Adrenal gland (tissue), 12 donors: ENCODE data around the gene HPF1. TPM values are rescaled to one million over a fixed set of nuclear protein-coding genes. Genes with fewer than 3 reads are reported as not detected.

ENCODE experiments used
- DNase-seq, 7 donors: peaks; one replicate each; pipeline ENCODE4 v3.0.0-alpha.2; 2019 to 2020
- H3K27ac ChIP-seq, 5 donors: fragments of 200-600 bp; sonication (generic) in 4 of 5; 1 replicate in 3 of 5; 2 replicates in 2 of 5; pipeline versions ENCODE4 v1.5.1 to v1.8.0; 2016 to 2020; ENCODE audit warnings: mild to moderate bottlenecking in 1 of 5
- H3K27me3 ChIP-seq: fragments of 200-600 bp; 2 replicates; pipeline ENCODE4 v1.8.0; 2021
- H3K36me3 ChIP-seq, 2 donors: fragments of 200-600 bp; replicated peaks in 1 of 2; 1 replicate in 1 of 2; 2 replicates in 1 of 2; pipeline versions ENCODE4 v1.5.1 to v1.8.0; 2018 to 2022
- H3K4me1 ChIP-seq, 2 donors: fragments of 200-600 bp; replicated peaks in 1 of 2; 1 replicate in 1 of 2; 2 replicates in 1 of 2; pipeline versions ENCODE4 v1.5.1 to v1.8.0; 2018 to 2021
- H3K4me3 ChIP-seq, 4 donors: fragments of 200-600 bp; sonication (generic) in 3 of 4; one replicate each; pipeline ENCODE4 v1.5.1; 2016 to 2018
- H3K9me3 ChIP-seq, 3 donors: fragments of 200-600 bp; sonication (generic) in 1 of 3; replicated peaks in 1 of 3; 1 replicate in 2 of 3; 2 replicates in 1 of 3; pipeline versions ENCODE4 v1.5.1 to v1.8.0; 2016 to 2021
- CTCF ChIP-seq, 6 experiments: fragments of 450-650 bp in 4 of 6; fragments of 200-600 bp in 2 of 6; sonication (generic) in 1 of 6; IDR thresholded peaks; 1 replicate in 5 of 6; 2 replicates in 1 of 6; pipeline versions ENCODE4 v1.5.1 to v1.8.0; 2016 to 2021; ENCODE audit warnings: antibody characterized with exemption in 6 of 6, mild to moderate bottlenecking in 2 of 6, moderate library complexity in 1 of 6
- POLR2A ChIP-seq, 2 donors: fragments of 450-650 bp; IDR thresholded peaks; one replicate each; pipeline ENCODE4 v1.6.1; 2017; ENCODE audit warnings: antibody characterized with exemption in 2 of 2, mild to moderate bottlenecking in 2 of 2, moderate library complexity in 1 of 2
- WGBS, 4 donors: extraction: QIAGEN DNeasy Blood & Tissue Kit in 2 of 4; methylation state at CpG; one replicate each; pipeline versions ENCODE4 v1.1.5 to v1.1.7; 2013 to 2017; 5-methylcytosine and 5-hydroxymethylcytosine counted together
- intact Hi-C, 2 donors: fragments of 100-400 bp; cut with DNase I; formaldehyde crosslinking; loops; one replicate each; pipeline versions ENCODE4 v1.14.1 to v1.15.0; 2022 to 2023
- polyA plus RNA-seq, 3 donors: library from polyadenylated mRNA; stranded (reverse); fragments of 200-250 nt in 2 of 3; fragments of 350-450 nt in 1 of 3; fragmentation: Illumina TruSeq in 1 of 3; extraction: RNeasy Lipid Tissue Mini Kit (QIAGEN cat#74804) in 1 of 3; gene quantifications; one replicate each; pipeline ENCODE4 v1.2.3, GENCODE V29; 2013 to 2014
- total RNA-seq, 9 donors: library from RNA; depleted of rRNA in 4 of 9; stranded (reverse); fragments of >200 nt in 4 of 9; fragments of 120-200 nt in 1 of 9; fragmentation: NEBNext Ultra II Directional in 1 of 9; extraction: Animal tissue kit (Norgen Biotek cat#: 25700) in 1 of 9; gene quantifications; one replicate each; pipeline versions ENCODE4 v1.1.0 to v1.2.4, GENCODE V29; 2013 to 2023
- donor health status: healthy with polysubstance abuse.
- donor health status: Bipolar disorder and iron deficiency.
- donor health status: DM: yes; HTN: yes; CAD: no.
- donor health status: DM: no; HTN: no; CAD: no.
- donor health status: DM: no; HTN: no; CAD: no.
- donor health status: DM: yes; HTN: yes; CAD: no.

The HPF1 gene
- total and polyA plus RNA-seq, 12 donors, result 20.5 to 71.2 (median 28.4) TPM

DNA sequence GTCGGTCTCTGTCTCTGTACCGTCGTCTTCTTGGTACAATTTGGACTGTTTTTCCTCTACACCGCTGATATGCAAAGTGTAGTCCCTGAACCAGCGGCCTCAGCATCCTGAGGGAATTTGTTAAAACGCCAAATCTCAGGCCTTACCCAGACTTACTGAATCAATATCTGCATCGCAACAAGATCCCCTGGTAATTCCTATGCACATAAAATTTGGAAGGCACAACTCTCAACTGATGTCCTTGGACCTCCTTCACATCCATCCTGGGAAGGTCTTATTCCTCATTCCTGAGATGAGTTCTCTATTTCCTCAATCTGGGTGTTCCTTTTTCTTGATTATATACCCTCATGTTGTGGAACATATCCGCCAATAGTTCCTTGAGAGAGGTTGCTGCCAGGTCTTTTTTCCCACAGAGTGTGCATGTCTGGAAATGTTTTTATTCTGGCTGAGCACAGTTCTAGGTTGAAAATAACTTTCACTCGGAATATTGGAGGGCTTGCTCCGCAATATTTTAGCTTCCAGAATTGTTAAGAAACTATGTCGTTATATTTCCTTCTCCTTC is 738 bp upstream of the HPF1 start:
- H3K4me3 ChIP-seq, result peak overlapping the region in 1 of 4 donors; percentile 90

DNA sequence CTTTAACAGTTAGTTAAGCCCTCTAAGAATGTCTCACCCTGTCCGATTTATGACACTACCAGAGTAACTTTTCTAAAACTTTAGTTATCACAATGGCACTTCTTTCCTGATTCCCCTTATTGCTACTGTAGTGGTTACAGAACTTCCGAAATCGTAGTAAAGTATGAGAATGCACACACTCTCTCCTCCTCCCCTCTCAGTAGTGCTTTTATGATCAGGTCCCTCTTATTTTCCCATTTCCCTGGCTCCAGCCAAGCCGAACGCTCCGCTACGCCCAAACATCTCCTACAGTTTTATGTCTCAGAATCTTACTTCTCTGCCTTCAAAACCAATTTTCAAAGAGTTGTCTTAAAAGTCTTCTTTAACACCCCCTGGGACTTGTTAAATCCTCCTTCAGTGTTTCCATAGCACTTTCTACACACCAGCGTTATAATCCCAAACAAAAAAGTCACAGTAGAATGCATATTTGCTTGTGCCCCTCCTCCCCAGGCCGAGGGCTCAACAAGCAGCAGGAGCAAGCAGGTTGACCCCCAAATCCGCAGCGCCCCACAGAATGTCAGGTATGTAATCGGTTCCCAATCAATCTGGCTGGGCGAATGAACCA is 671 bp downstream of the HPF1 start:
- intact Hi-C loops, result no loop called here
- Histone ChIP-seq H3K9me3 (no peaks in the 10 kb centered on the region), H3K27ac (peak overlapping the region in 3 of 5 donors; percentile 27 to 85 (median 35)), H3K36me3 (peaks cover 0 to 6% of the 10 kb centered on the region in 2 donors), H3K4me3 (peak overlapping the region; percentile 13 to 90 (median 68)), H3K27me3 (no peaks in the 10 kb centered on the region), H3K4me1 (peaks cover 11 to 20% of the 10 kb centered on the region in 2 donors)
- no peak for DNase-seq
- 2 to 4% (median 3%) methylated on average over 12 to 13 of the region's 13 CpGs for WGBS, 4 donors
- TF ChIP-seq POLR2A (IDR thresholded peaks at IDR 0.05), result no peak
- no peak for TF ChIP-seq CTCF (IDR thresholded peaks at IDR 0.05)

More for the DNA sequence above, 738 bp upstream of the HPF1 start:
- intact Hi-C loops, result no loop called here
- no peak for DNase-seq
- H3K4me1 ChIP-seq, result peaks cover 11 to 20% of the 10 kb centered on the region in 2 donors
- H3K27me3 ChIP-seq, result no peaks in the 10 kb centered on the region
- H3K27ac ChIP-seq, result peak overlapping the region in 1 of 5 donors; percentile 35
- no peaks in the 10 kb centered on the region for H3K36me3 ChIP-seq
- H3K9me3 ChIP-seq, result no peaks in the 10 kb centered on the region
- TF ChIP-seq POLR2A (IDR thresholded peaks at IDR 0.05) (no peak), CTCF (IDR thresholded peaks at IDR 0.05) (no peak)
- WGBS, 4 donors, result 56 to 63% (median 60%) methylated on average over 11 of the region's 11 CpGs

- Histone ChIP-seq H3K4me3 (no peak overlapping the region), H3K9me3 (no peaks in the 10 kb centered on the region), H3K36me3 (peaks cover 0 to 15% of the 10 kb centered on the region in 2 donors), H3K27ac (peak overlapping the region in 3 of 5 donors; percentile 32 to 49 (median 40)), H3K27me3 (no peaks in the 10 kb centered on the region), H3K4me1 (peaks cover 9 to 10% of the 10 kb centered on the region in 2 donors)
- 75 to 97% (median 93%) methylated on average over 1 of the region's 1 CpG; no CpG with 5 or more reads in 1 of the 4 donors for WGBS, 4 donors
- TF ChIP-seq POLR2A (IDR thresholded peaks at IDR 0.05), result no peak
- TF ChIP-seq CTCF (IDR thresholded peaks at IDR 0.05), result no peak
- peak in 1 of 7 donors; percentile 9 for DNase-seq
- intact Hi-C loops, result no loop called here
These were observed 12.5 kb downstream of the HPF1 start for GRCh38 chr4:169745291-169745690.

GRCh38 chr4:169744601-169745000 is 13.1 kb downstream of the HPF1 start:
- Histone ChIP-seq H3K27me3 (no peaks in the 10 kb centered on the region), H3K4me1 (peaks cover 9 to 10% of the 10 kb centered on the region in 2 donors), H3K4me3 (no peak overlapping the region), H3K36me3 (peaks cover 0 to 17% of the 10 kb centered on the region in 2 donors), H3K27ac (no peak overlapping the region), H3K9me3 (no peaks in the 10 kb centered on the region)
- DNase-seq, result no peak
- intact Hi-C loops, result no loop called here
- TF ChIP-seq CTCF (IDR thresholded peaks at IDR 0.05) (no peak), POLR2A (IDR thresholded peaks at IDR 0.05) (no peak)
- WGBS, 4 donors, result 91 to 100% (median 98%) methylated on average over 1 of the region's 1 CpG
